PC-9 (cell line): ENCODE results near the gene KLHDC9. TPM values are rescaled to one million over a fixed set of nuclear protein-coding genes. Genes with fewer than 3 reads are reported as not detected.

Experiments used
- BruUV-seq: library from RNA; stranded (reverse); fragments of 400-500 nt; replicated peaks from 2 replicates; lab custom pipeline; 2021; lab: Mats Ljungman, UMichigan
- CTCF ChIA-PET: fragments of 300-600 bp; sonication (Branson Sonifier 250); formaldehyde crosslinking; loops from one replicate; lab custom pipeline; 2022; ENCODE audit warnings: antibody characterized with exemption; lab: Charles Lee
- POLR2A ChIA-PET: fragments of 300-600 bp; sonication (Branson Sonifier 250); formaldehyde crosslinking; loops from one replicate; lab custom pipeline; 2022; ENCODE audit warnings: antibody characterized with exemption; ENCODE audit not compliant: unreplicated experiment; lab: Charles Lee
- DNase-seq, 2 experiments: peaks; one replicate each; pipeline versions ENCODE4 v3.0.0 to v3.0.0-alpha.2; 2015 to 2022; ENCODE audit warnings: mixed read lengths in 1 of 2
- H2AFZ ChIP-seq: fragments of 200-600 bp; sonication (generic); 2 replicates; pipeline ENCODE4 v1.8.1; 2017; ENCODE audit warnings: antibody characterized with exemption
- H3F3A ChIP-seq: fragments of 200-600 bp; sonication (generic); 2 replicates; pipeline ENCODE4 v1.8.1; 2017; ENCODE audit warnings: antibody characterized with exemption, mild to moderate bottlenecking, low read depth; ENCODE audit not compliant: insufficient read depth
- H3K27ac ChIP-seq: fragments of 200-600 bp; sonication (generic); 2 replicates; pipeline ENCODE4 v1.6.1; 2016; ENCODE audit warnings: mixed run types
- H3K27me3 ChIP-seq: fragments of 200-600 bp; sonication (generic); 2 replicates; pipeline ENCODE4 v1.6.1; 2016; ENCODE audit warnings: low read depth, mixed run types; ENCODE audit not compliant: insufficient read depth
- H3K36me3 ChIP-seq: fragments of 200-600 bp; sonication (generic); 2 replicates; pipeline ENCODE4 v1.6.1; 2016; ENCODE audit warnings: low read depth, mixed run types
- H3K4me1 ChIP-seq: fragments of 200-600 bp; sonication (generic); replicated peaks from 2 replicates; pipeline ENCODE4 v1.6.1; 2016; ENCODE audit warnings: mixed run types; ENCODE audit not compliant: insufficient read depth
- H3K4me2 ChIP-seq: fragments of 200-600 bp; sonication (generic); 2 replicates; pipeline ENCODE4 v1.6.1; 2017; ENCODE audit warnings: mixed run types
- H3K4me3 ChIP-seq: fragments of 200-600 bp; sonication (generic); 2 replicates; pipeline ENCODE4 v1.6.1; 2016; ENCODE audit warnings: mixed run types
- H3K79me2 ChIP-seq: fragments of 200-600 bp; sonication (generic); 2 replicates; pipeline ENCODE4 v1.6.1; 2017; ENCODE audit warnings: low read depth, mixed run types
- H3K9me2 ChIP-seq: fragments of 200-600 bp; sonication (generic); 2 replicates; pipeline ENCODE4 v1.8.1; 2017; ENCODE audit warnings: mild to moderate bottlenecking; ENCODE audit not compliant: insufficient read depth
- H3K9me3 ChIP-seq: fragments of 200-600 bp; sonication (generic); 2 replicates; pipeline ENCODE4 v1.8.1; 2016; ENCODE audit warnings: low read depth; ENCODE audit not compliant: insufficient read depth
- H4K20me1 ChIP-seq: fragments of 200-600 bp; sonication (generic); 2 replicates; pipeline ENCODE4 v1.8.1; 2017; ENCODE audit not compliant: insufficient read depth
- EZH2 ChIP-seq: fragments of 200-600 bp; sonication (generic); IDR thresholded peaks from 2 replicates; pipeline ENCODE4 v1.8.0; 2017; ENCODE audit warnings: antibody characterized with exemption, low read depth
- intact Hi-C: fragments of 100-400 bp; cut with micrococcal nuclease; formaldehyde crosslinking; loops from one replicate; pipeline ENCODE4 v1.10.0; 2022; ENCODE audit not compliant: unreplicated experiment
- total RNA-seq: library from RNA; stranded (reverse); gene quantifications from 2 replicates; pipeline ENCODE4 v1.2.3, GENCODE V29; 2021
- TF ChIP-seq, protein P1 (sequence below): fragments of 200-600 bp; sonication (generic); conservative IDR thresholded peaks from 2 replicates; pipeline ENCODE4 v1.6.1; 2017; ENCODE audit warnings: mixed run types, antibody characterized with exemption, mild to moderate bottlenecking, moderate library complexity

Gene KLHDC9
- total RNA-seq, 1 experiment from 2014 or later: 5.6 TPM

DNA sequence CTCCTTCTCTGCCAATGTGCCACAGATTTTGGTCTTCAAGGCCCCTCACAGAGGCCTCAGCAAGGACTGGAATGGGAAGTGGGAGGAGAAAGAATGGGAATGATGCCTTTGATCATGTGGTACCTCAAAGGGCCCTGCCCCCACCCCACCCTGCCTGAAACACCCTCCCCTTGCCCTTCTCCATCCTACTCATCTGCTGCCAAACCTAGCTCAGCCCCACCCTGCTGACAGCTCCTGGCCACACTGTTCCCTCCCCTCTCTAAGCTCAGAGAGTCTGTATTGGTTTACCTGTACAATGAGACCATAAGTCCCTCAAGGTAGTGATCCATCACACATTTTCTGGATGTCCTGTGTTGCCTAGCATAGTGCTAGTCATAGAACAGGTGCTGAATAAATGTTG, 21.8 kb upstream of the KLHDC9 start:
- Histone ChIP-seq H2AFZ (no peak overlapping the region), H3K4me3 (no peak overlapping the region), H3K9me2 (no peaks in the 10 kb centered on the region), H4K20me1 (no peaks in the 10 kb centered on the region), H3K36me3 (no peaks in the 10 kb centered on the region), H3F3A (no peaks in the 10 kb centered on the region; the same call in 1 of the 2 replicates), H3K4me1 (peaks cover 10% of the 10 kb centered on the region), H3K79me2 (peaks cover 19% of the 10 kb centered on the region), H3K27me3 (no peaks in the 10 kb centered on the region), H3K27ac (no peak overlapping the region), H3K4me2 (no peak overlapping the region), H3K9me3 (no peaks in the 10 kb centered on the region)
- ChIA-PET POLR2A (no interaction called here), CTCF (interaction anchor here (0.6 kb wide), 1 partner anchor 22 kb away, joined by 3 read pairs; the partner anchor contains the start of gene KLHDC9)
- BruUV-seq: no TSS peak
- no peak for TF ChIP-seq EZH2
- TF ChIP-seq, protein P1, sequence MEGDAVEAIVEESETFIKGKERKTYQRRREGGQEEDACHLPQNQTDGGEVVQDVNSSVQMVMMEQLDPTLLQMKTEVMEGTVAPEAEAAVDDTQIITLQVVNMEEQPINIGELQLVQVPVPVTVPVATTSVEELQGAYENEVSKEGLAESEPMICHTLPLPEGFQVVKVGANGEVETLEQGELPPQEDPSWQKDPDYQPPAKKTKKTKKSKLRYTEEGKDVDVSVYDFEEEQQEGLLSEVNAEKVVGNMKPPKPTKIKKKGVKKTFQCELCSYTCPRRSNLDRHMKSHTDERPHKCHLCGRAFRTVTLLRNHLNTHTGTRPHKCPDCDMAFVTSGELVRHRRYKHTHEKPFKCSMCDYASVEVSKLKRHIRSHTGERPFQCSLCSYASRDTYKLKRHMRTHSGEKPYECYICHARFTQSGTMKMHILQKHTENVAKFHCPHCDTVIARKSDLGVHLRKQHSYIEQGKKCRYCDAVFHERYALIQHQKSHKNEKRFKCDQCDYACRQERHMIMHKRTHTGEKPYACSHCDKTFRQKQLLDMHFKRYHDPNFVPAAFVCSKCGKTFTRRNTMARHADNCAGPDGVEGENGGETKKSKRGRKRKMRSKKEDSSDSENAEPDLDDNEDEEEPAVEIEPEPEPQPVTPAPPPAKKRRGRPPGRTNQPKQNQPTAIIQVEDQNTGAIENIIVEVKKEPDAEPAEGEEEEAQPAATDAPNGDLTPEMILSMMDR: no peak
- no peak for DNase-seq
- intact Hi-C loops: no loop called here

DNA sequence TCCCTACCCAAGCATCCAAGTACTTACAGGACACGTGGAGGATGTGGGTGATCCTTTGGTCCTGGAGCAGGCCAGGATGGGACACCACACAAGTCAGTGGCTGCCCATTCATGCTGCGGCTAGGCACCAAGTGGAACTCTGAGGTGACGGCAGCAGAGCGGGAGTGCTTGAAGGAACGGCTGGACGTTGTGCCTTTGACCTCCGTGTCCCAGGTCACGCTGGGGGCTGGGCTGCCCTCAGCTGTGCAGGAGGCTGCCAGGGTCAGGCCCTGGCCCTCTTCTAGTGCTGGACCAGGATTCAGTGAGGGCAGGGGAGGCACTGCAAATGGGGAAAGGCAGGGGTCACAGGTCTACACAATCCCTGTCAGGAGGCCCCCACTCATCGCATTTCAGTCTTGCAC, 20.7 kb upstream of the KLHDC9 start:
- H2AFZ ChIP-seq: no peak overlapping the region
- H3K27ac ChIP-seq: no peak overlapping the region
- no peaks in the 10 kb centered on the region for H3K27me3 ChIP-seq
- TF ChIP-seq, protein P1: no peak
- no peak for TF ChIP-seq EZH2
- no peaks in the 10 kb centered on the region for H3K36me3 ChIP-seq
- H3K4me3 ChIP-seq: no peak overlapping the region
- peaks cover 20% of the 10 kb centered on the region for H3K4me1 ChIP-seq
- no peak for DNase-seq
- ChIA-PET POLR2A (no interaction called here), CTCF (no interaction called here)
- H3F3A ChIP-seq: peaks cover 7% of the 10 kb centered on the region; the same call in 1 of the 2 replicates
- H3K4me2 ChIP-seq: no peak overlapping the region
- no peaks in the 10 kb centered on the region for H3K9me2 ChIP-seq
- intact Hi-C loops: no loop called here
- H4K20me1 ChIP-seq: no peaks in the 10 kb centered on the region
- no peaks in the 10 kb centered on the region for H3K9me3 ChIP-seq
- peaks cover 29% of the 10 kb centered on the region for H3K79me2 ChIP-seq
- BruUV-seq: no TSS peak

DNA sequence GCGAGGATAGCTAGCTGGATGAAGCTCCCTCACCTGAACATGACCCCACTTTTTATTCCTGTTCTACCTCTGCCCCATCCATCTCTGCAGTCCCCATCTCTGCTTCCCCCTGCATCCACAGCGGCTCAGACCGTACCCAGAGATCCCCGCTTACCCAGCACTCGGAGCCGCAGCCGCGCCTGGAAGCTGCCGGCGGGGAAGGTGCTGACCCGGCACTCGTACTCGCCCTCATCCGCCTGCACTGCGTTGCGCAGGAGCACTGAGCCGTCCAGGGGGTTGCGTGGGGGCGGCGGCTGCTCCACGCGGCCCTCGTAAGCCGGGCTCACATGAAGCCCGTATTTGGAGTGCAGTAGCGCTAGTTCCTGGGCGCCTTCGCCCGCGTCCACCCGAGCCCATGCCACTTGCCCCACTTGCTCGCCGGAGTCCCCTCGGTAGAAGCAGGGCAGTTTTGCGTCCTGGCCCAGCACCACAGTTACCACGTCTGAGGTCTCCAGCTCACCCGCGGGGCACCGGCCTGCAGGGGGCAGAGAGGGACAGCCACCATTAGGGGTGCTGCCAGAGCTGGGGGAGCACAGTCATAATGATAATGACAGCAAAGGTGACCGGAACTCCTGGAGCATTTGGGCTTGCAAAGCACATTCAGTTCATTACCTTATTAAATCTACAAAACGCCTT, 18.6 kb upstream of the KLHDC9 start:
- DNase-seq: no peak
- Histone ChIP-seq H3K79me2 (peaks cover 37% of the 10 kb centered on the region), H3K36me3 (no peaks in the 10 kb centered on the region), H3K4me3 (no peak overlapping the region), H3K9me3 (no peaks in the 10 kb centered on the region), H3K27me3 (no peaks in the 10 kb centered on the region), H3K4me1 (peaks cover 39% of the 10 kb centered on the region), H4K20me1 (no peaks in the 10 kb centered on the region), H3K9me2 (no peaks in the 10 kb centered on the region), H3F3A (peaks cover 24% of the 10 kb centered on the region; the same call in 1 of the 2 replicates), H3K4me2 (no peak overlapping the region), H3K27ac (no peak overlapping the region), H2AFZ (no peak overlapping the region)
- BruUV-seq: no TSS peak
- TF ChIP-seq, protein P1: no peak
- no peak for TF ChIP-seq EZH2
- intact Hi-C loops: no loop called here
- ChIA-PET POLR2A (no interaction called here), CTCF (no interaction called here)
